CD14-positive monocyte (primary cell): Measurements from ENCODE around the gene CABP2. TPM values are rescaled to one million over a fixed set of nuclear protein-coding genes. Genes with fewer than 3 reads are reported as not detected.

ENCODE experiments used
- DNase-seq, 3 donors: peaks; one replicate each; pipeline ENCODE4 v3.0.0-alpha.2; 2011 to 2022
- H2AFZ ChIP-seq: 2 replicates; pipeline ENCODE4 v1.6.0; 2012; ENCODE audit warnings: mild to moderate bottlenecking, low read depth, low read length, inconsistent platforms; ENCODE audit not compliant: insufficient read depth, poor library complexity, severe bottlenecking
- H3K27ac ChIP-seq, 2 donors: 1 replicate in 1 of 2; 2 replicates in 1 of 2; pipeline ENCODE4 v1.5.1; 2012 to 2013; ENCODE audit warnings: low read length in 2 of 2, control low read depth in 1 of 2, inconsistent platforms in 1 of 2, low read depth in 1 of 2, mild to moderate bottlenecking in 1 of 2
- H3K27me3 ChIP-seq, 2 donors: one replicate each; pipeline versions ENCODE4 v1.6.0 to v1.6.1; 2011 to 2013; ENCODE audit warnings: low read length in 2 of 2; ENCODE audit not compliant: control insufficient read depth in 2 of 2, insufficient read depth in 2 of 2
- H3K36me3 ChIP-seq, 2 donors: replicated peaks in 1 of 2; 1 replicate in 1 of 2; 2 replicates in 1 of 2; pipeline versions ENCODE4 v1.5.1 to v1.6.1; 2012 to 2013; ENCODE audit warnings: low read length in 2 of 2, control low read depth in 1 of 2, inconsistent platforms in 1 of 2, mild to moderate bottlenecking in 1 of 2; ENCODE audit not compliant: insufficient read depth in 2 of 2, control insufficient read depth in 1 of 2
- H3K4me1 ChIP-seq, 2 donors: 1 replicate in 1 of 2; 2 replicates in 1 of 2; pipeline versions ENCODE4 v1.5.1 to v1.6.1; 2012 to 2013; ENCODE audit warnings: low read length in 2 of 2, control low read depth in 1 of 2, inconsistent platforms in 1 of 2, mild to moderate bottlenecking in 1 of 2, moderate library complexity in 1 of 2; ENCODE audit not compliant: insufficient read depth in 2 of 2, control insufficient read depth in 1 of 2
- H3K4me2 ChIP-seq: replicated peaks from 2 replicates; pipeline ENCODE3; 2012; ENCODE audit warnings: low read length, moderate library complexity, mild to moderate bottlenecking; ENCODE audit not compliant: poor library complexity, severe bottlenecking; ENCODE audit errors: extremely low read depth
- H3K4me3 ChIP-seq, 3 experiments: fragments of 200-600 bp in 1 of 3; sonication (generic) in 1 of 3; replicated peaks in 1 of 3; 1 replicate in 2 of 3; 2 replicates in 1 of 3; pipeline ENCODE4 v1.5.1; 2011 to 2013; ENCODE audit warnings: low read length in 3 of 3, mild to moderate bottlenecking in 3 of 3, control low read depth in 2 of 3, low read depth in 2 of 3, inconsistent platforms in 1 of 3, moderate library complexity in 1 of 3
- H3K79me2 ChIP-seq: 2 replicates; pipeline ENCODE4 v1.6.0; 2012; ENCODE audit warnings: mild to moderate bottlenecking, control low read depth, inconsistent platforms, low read length, moderate library complexity; ENCODE audit not compliant: insufficient read depth
- H3K9ac ChIP-seq: 2 replicates; pipeline ENCODE4 v1.6.0; 2017; ENCODE audit warnings: low read length, mild to moderate bottlenecking; ENCODE audit not compliant: insufficient read depth, poor library complexity, severe bottlenecking
- H3K9me3 ChIP-seq, 2 donors: replicated peaks in 1 of 2; 1 replicate in 1 of 2; 2 replicates in 1 of 2; pipeline versions ENCODE4 v1.5.1 to v1.6.1; 2012 to 2013; ENCODE audit warnings: low read length in 2 of 2, control low read depth in 1 of 2; ENCODE audit not compliant: control insufficient read depth in 1 of 2, insufficient read depth in 1 of 2
- H4K20me1 ChIP-seq: 2 replicates; pipeline ENCODE4 v1.6.0; 2012; ENCODE audit warnings: mild to moderate bottlenecking, low read length, control low read depth, moderate library complexity; ENCODE audit not compliant: insufficient read depth
- H3K27ac Mint-ChIP-seq, 7 donors: one replicate each; pipeline ENCODE4 v1.8.0; 2020; ENCODE audit warnings: mild to moderate bottlenecking in 7 of 7, mixed read lengths in 7 of 7, moderate library complexity in 6 of 7, inconsistent platforms in 2 of 7
- H3K27me3 Mint-ChIP-seq, 3 donors: one replicate each; pipeline ENCODE4 v1.8.0; 2021 to 2022; ENCODE audit warnings: low read depth in 3 of 3, mild to moderate bottlenecking in 3 of 3, mixed read lengths in 3 of 3, moderate library complexity in 3 of 3, inconsistent platforms in 1 of 3
- H3K36me3 Mint-ChIP-seq, 2 donors: one replicate each; pipeline ENCODE4 v1.8.0; 2020; ENCODE audit warnings: mixed read lengths in 2 of 2, inconsistent platforms in 1 of 2, mild to moderate bottlenecking in 1 of 2
- H3K4me1 Mint-ChIP-seq: one replicate; pipeline ENCODE4 v1.8.0; 2020; ENCODE audit warnings: mild to moderate bottlenecking, mixed read lengths
- H3K4me3 Mint-ChIP-seq, 2 donors: one replicate each; pipeline ENCODE4 v1.8.0; 2020; ENCODE audit warnings: mild to moderate bottlenecking in 2 of 2, mixed read lengths in 2 of 2, moderate library complexity in 1 of 2
- H3K9me3 Mint-ChIP-seq, 7 donors: one replicate each; pipeline ENCODE4 v1.8.0; 2020 to 2022; ENCODE audit warnings: mixed read lengths in 7 of 7, mild to moderate bottlenecking in 6 of 7, moderate library complexity in 6 of 7, inconsistent platforms in 2 of 7
- CTCF ChIP-seq: fragments of 200-600 bp; IDR thresholded peaks from one replicate; pipeline ENCODE4 v1.8.0; 2022; ENCODE audit warnings: antibody characterized with exemption, mild to moderate bottlenecking
- WGBS: methylation state at CpG from one replicate; pipeline ENCODE4 v1.1.5; 2013; ENCODE audit warnings: missing lambda C conversion rate; ENCODE audit not compliant: insufficient coverage; 5-methylcytosine and 5-hydroxymethylcytosine counted together
- intact Hi-C, 2 donors: fragments of 100-400 bp; cut with micrococcal nuclease; formaldehyde crosslinking; loops; one replicate each; pipeline versions ENCODE4 v1.15.0 to v1.15.1; 2023
- polyA plus RNA-seq, 3 donors: library from polyadenylated mRNA; depleted of rRNA in 1 of 3; unstranded in 2 of 3; stranded (reverse) in 1 of 3; fragments of 300-500 nt in 2 of 3; fragments of >200 nt in 1 of 3; fragmentation: Illumina TruSeq in 2 of 3; gene quantifications; 1 replicate in 2 of 3; 2 replicates in 1 of 3; pipeline ENCODE4 v1.2.3, GENCODE V29; 2012 to 2021

The CABP2 gene
- polyA plus RNA-seq, 3 donors: not detected

- peak within 1 kb of the TSS; percentile 94 to 98 (median 98) for H3K27ac Mint-ChIP-seq
- no peak for TF ChIP-seq CTCF
- DNase-seq: peak; percentile 63 to 71 (median 66)
- Histone ChIP-seq H2AFZ (peak within 1 kb of the TSS; percentile 37), H3K79me2 (peaks cover 50% of the 10 kb centered on the region), H3K4me1 (peaks cover 63 to 76% of the 10 kb centered on the region in 2 donors), H3K4me3 (peak within 1 kb of the TSS; percentile 74 to 99 (median 98)), H3K27ac (peak within 1 kb of the TSS; percentile 93 to 100), H3K4me2 (peak within 1 kb of the TSS; percentile 99), H3K36me3 (peaks cover 24 to 25% of the 10 kb centered on the region in 2 donors), H3K27me3 (no peaks in the 10 kb centered on the region), H3K9me3 (no peaks in the 10 kb centered on the region), H4K20me1 (peaks cover 61% of the 10 kb centered on the region), H3K9ac (peak within 1 kb of the TSS; percentile 71)
- peaks cover 48% of the 10 kb centered on the region for H3K4me1 Mint-ChIP-seq
- H3K36me3 Mint-ChIP-seq: peaks cover 33 to 48% of the 10 kb centered on the region in 2 donors
- peak within 1 kb of the TSS; percentile 92 to 94 for H3K4me3 Mint-ChIP-seq
- H3K27me3 Mint-ChIP-seq: peaks cover 0 to 12% (median 0%) of the 10 kb centered on the region in 3 donors
- intact Hi-C loops: loop anchor here (2.0 to 10.0 kb wide), 5 partner anchors 38 to 230 kb away; partner anchors contain the start of genes POLD4 (in 1 of the 2), RPS6KB2 (in 1 of the 2) and TMEM134 (in 1 of the 2)
- H3K9me3 Mint-ChIP-seq: peaks cover 0 to 1% (median 0%) of the 10 kb centered on the region in 7 donors
- 0% methylated on average over 51 of the region's 58 CpGs for WGBS
These were observed 18.2 kb downstream of the CABP2 start, which contains the start of gene PITPNM1 for GRCh38 chr11:67504950-67505581. TSS of gene PITPNM1 (minus strand) at chr11:67505363. CDS start at chr11:67504180, 1,183 bp downstream.

GRCh38 chr11:67504005-67504949 is 19.0 kb downstream of the CABP2 start:
- Histone ChIP-seq H3K27ac (peak overlapping the region; percentile 93 to 100), H3K9ac (peak overlapping the region; percentile 71), H3K9me3 (no peaks in the 10 kb centered on the region), H3K4me1 (peaks cover 63 to 75% of the 10 kb centered on the region in 2 donors), H4K20me1 (peaks cover 67% of the 10 kb centered on the region), H3K27me3 (no peaks in the 10 kb centered on the region), H2AFZ (peak overlapping the region; percentile 37), H3K4me2 (peak overlapping the region; percentile 99), H3K36me3 (peaks cover 31% of the 10 kb centered on the region in 2 donors), H3K4me3 (peak overlapping the region; percentile 74 to 99 (median 98)), H3K79me2 (peaks cover 54% of the 10 kb centered on the region)
- peaks cover 37 to 53% of the 10 kb centered on the region in 2 donors for H3K36me3 Mint-ChIP-seq
- TF ChIP-seq CTCF: no peak
- WGBS: 2% methylated on average over 99 of the region's 101 CpGs
- peak overlapping the region; percentile 92 to 94 for H3K4me3 Mint-ChIP-seq
- H3K4me1 Mint-ChIP-seq: peaks cover 48% of the 10 kb centered on the region
- H3K27me3 Mint-ChIP-seq: peaks cover 0 to 9% (median 0%) of the 10 kb centered on the region in 3 donors
- H3K27ac Mint-ChIP-seq: peak overlapping the region; percentile 77 to 96 (median 91)
- DNase-seq: no peak
- H3K9me3 Mint-ChIP-seq: peaks cover 0 to 1% (median 0%) of the 10 kb centered on the region in 7 donors
- intact Hi-C loops: loop anchor here (2.0 to 10.0 kb wide), 3 partner anchors 37 to 229 kb away; partner anchors contain the start of gene TMEM134 (in 1 of the 2)
